Measurements from ENCODE around the gene PIGW. TPM values are rescaled to one million over a fixed set of nuclear protein-coding genes. Genes with fewer than 3 reads are reported as not detected.

The PIGW gene, protein sequence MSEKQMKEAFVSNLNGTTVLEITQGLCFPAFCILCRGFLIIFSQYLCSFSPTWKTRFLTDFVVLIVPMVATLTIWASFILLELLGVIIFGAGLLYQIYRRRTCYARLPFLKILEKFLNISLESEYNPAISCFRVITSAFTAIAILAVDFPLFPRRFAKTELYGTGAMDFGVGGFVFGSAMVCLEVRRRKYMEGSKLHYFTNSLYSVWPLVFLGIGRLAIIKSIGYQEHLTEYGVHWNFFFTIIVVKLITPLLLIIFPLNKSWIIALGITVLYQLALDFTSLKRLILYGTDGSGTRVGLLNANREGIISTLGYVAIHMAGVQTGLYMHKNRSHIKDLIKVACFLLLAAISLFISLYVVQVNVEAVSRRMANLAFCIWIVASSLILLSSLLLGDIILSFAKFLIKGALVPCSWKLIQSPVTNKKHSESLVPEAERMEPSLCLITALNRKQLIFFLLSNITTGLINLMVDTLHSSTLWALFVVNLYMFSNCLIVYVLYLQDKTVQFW
- 10 to 100 TPM in 4 of 6 donors, 1 to 10 TPM in 2; 9.3 to 35.0 (median 12.4) TPM for polyA plus RNA-seq (ENCODE audit: low read depth in 6 of 6)

DNA sequence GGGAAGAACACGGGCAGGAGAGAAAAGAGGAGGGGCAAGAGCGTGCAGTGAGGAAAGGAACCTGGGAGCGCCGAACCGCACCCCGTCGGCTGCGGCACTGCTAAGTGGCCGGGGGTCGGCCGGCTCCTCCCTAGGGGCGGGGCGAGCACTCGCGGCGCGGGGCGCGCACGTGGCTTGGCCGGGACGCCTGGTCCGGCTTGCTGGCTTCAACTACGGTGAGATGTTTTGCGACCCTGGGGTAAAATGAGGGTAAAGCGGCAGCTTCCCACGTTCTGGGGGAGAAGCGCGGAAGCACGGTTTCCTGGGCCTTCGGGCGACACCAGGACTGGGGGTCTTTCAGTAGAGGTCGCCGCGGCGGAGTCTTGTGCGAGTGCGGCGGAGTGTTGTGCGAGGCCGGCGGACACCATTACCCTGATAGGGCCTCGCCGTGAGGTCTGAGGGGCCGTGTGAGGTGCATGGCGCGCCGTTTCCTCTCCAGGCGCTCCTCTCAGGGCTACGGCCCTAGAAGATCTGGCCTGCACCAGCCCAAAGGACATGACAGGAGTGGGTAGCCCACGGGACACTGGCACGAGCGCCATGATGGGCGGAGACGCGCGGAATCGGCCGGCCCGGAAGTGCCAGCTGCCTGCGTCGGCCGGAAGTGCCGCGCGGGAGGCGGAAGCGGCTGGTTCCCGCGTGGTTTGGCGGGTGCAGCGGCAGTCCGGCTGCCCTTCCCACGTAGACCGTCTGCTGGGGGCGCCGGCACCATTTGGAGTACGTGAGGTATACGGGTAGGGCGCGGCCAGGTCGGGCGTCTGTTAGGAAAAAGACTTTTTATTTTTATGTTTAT, at the start of gene PIGW, which contains the start of gene MYO19:
Gene PIGW (plus strand): TSS at position 148 of the 829 bp plus-strand sequence. CDS start 2,115 bp downstream, outside the sequence.
Gene MYO19 (minus strand): TSS at position 29 of the 829 bp plus-strand sequence. CDS start 2,330 bp downstream, outside the sequence.
- peaks cover 17 to 29% (median 18%) of the 10 kb centered on the region in 3 donors for H3K4me1 Mint-ChIP-seq
- no peaks in the 10 kb centered on the region for H3K9me3 Mint-ChIP-seq
- DNase-seq (peak; percentile 89), ATAC-seq (ENCODE audit: low read depth in 2 of 2) (peak; percentile 80 to 83)
- peaks cover 8 to 13% of the 10 kb centered on the region in 2 donors for H3K36me3 Mint-ChIP-seq
- H3K4me3 Mint-ChIP-seq = peak within 1 kb of the TSS; percentile 93 to 100 (median 98)
- H3K27ac Mint-ChIP-seq = peak within 1 kb of the TSS; percentile 97 to 100 (median 99)
- H3K27me3 Mint-ChIP-seq = no peaks in the 10 kb centered on the region

DNA sequence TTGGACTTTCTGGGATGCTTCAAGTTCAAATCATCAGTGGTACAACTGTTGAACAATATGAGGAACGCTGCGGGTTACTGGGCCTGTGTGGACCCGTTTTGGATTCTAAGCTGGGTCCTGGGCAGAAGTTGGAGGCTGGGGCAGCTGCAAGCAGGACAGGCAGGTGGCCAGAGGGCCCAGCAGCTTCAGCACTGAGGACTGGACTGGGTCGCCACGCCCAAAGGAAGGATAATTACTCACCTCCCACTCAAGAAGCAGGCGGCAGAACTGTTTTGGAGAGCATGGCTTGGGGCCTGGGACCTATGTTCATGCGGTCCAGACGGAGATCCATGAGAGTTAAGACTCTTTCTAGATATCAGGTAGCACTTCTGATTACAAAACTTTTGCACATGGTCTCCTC, 49.8 kb upstream of the PIGW start:
- Mint-ChIP-seq H3K9me3 (peaks cover 0 to 2% (median 0%) of the 10 kb centered on the region in 7 donors), H3K27me3 (peaks cover 9 to 28% (median 20%) of the 10 kb centered on the region in 3 donors), H3K4me1 (peaks cover 30 to 57% (median 53%) of the 10 kb centered on the region in 3 donors), H3K36me3 (peaks cover 4 to 7% of the 10 kb centered on the region in 2 donors), H3K27ac (peak overlapping the region in 3 of 6 donors; percentile 62 to 97 (median 72)), H3K4me3 (peak overlapping the region; percentile 68 to 100 (median 98))
- no peak for ATAC-seq (ENCODE audit: low read depth in 2 of 2)
- no peak for DNase-seq

DNA sequence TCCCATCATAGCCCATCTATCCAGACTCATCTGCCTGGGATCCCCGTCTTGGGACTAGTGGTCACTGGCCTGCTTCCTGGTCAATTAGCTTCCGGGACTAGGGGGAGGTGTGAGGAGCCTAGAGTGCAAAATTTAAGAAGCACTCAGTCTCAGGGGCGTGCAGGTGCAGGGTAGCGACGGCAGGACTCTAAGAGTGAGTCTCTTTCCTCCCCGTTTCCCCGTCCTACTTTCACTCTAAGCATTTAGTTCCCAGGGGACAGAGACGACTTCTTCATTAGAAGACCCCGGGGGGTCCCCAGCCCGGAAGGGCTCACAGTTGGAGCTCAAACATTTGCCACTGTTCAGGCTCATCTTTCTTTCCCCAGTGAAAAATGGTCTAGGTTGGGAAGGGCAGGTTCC, 49.0 kb upstream of the PIGW start:
- H3K9me3 Mint-ChIP-seq = peaks cover 0 to 2% (median 0%) of the 10 kb centered on the region in 7 donors
- peak overlapping the region; percentile 72 to 99 (median 98) for H3K27ac Mint-ChIP-seq
- ATAC-seq (ENCODE audit: low read depth in 2 of 2) = no peak
- peaks cover 9 to 26% (median 17%) of the 10 kb centered on the region in 3 donors for H3K27me3 Mint-ChIP-seq
- no peak for DNase-seq
- peaks cover 33 to 62% (median 57%) of the 10 kb centered on the region in 3 donors for H3K4me1 Mint-ChIP-seq
- peaks cover 4 to 7% of the 10 kb centered on the region in 2 donors for H3K36me3 Mint-ChIP-seq
- H3K4me3 Mint-ChIP-seq = peak overlapping the region; percentile 96 to 100 (median 100)

DNA sequence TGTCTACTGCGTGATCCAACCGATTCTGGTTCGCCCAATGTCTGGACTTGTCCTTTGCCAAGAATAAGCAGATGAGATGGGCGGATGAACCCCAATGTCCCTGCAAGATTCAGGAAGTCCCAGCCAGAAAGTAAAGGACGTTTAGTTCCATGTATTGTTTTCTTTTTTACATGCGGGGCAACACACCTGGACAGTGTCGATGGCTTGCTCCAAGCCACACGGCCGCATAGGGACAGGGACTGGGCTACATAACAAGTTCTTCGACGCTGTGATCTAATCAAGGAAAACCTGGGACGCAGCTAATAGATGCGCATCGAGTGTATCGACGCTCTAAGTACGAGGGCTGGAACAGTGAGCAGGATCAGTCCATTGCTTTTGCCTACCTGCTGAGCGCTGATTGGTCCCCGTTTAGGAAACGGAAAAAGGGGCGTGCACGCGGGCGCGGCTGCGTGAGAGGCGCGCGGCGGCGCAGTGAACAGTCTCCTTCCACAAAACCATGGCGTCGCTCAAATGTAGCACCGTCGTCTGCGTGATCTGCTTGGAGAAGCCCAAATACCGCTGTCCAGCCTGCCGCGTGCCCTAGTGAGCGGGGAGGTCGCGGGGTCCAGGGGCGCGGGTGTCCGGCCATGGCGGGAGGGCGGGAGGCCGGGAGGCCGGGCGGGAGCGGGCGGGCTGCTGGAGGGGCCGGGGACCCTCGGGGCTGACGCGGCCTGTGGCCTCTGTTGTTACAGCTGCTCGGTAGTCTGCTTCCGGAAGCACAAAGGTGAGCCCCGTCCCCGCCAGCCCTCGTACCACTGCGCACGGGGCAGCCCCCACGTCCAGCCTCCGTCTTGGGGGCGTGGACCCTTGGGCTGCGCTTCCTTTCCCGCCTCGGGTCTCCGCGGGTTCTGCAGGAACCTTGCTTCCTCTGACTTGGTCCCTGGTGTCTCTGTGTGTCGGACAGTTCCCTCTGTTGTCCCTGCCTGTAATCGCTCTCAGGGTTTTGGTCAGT, 48.3 kb upstream of the PIGW start, which contains the start of gene ZNHIT3:
Gene ZNHIT3 (plus strand): TSS at position 478 of the 991 bp plus-strand sequence. CDS start 19 bp downstream, at position 497.
- Mint-ChIP-seq H3K27me3 (peaks cover 9 to 22% (median 11%) of the 10 kb centered on the region in 3 donors), H3K27ac (peak within 1 kb of the TSS; percentile 96 to 99 (median 98)), H3K4me3 (peak within 1 kb of the TSS; percentile 96 to 100 (median 100)), H3K36me3 (peaks cover 4 to 7% of the 10 kb centered on the region in 2 donors), H3K4me1 (peaks cover 38 to 68% (median 63%) of the 10 kb centered on the region in 3 donors), H3K9me3 (peaks cover 0 to 2% (median 0%) of the 10 kb centered on the region in 7 donors)
- DNase-seq = peak; percentile 88
- ATAC-seq (ENCODE audit: low read depth in 2 of 2) = peak; percentile 93 to 94

DNA sequence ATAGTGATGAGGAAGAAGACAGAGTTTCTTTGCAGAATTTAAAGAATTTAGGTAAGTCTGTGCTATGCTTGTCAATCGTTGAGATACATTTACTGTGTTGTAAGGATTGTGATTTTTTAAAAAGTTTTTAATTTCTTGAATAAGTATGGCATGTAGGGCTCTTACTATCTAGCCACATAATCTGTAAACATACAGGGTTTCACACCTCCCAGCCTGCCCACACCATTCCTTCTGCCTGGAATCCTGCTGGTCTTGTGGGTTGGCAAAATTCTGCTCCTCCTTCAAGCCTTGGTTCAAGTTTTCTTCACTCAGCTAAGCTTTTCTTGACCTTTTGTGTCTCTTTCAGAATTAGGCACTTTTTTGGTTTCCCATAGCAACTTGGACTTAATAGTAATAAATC, 40.8 kb upstream of the PIGW start:
- peak overlapping the region in 1 of 8 donors; percentile 43 for H3K4me3 Mint-ChIP-seq
- no peaks in the 10 kb centered on the region for H3K27me3 Mint-ChIP-seq
- peak overlapping the region in 1 of 6 donors; percentile 69 for H3K27ac Mint-ChIP-seq
- H3K4me1 Mint-ChIP-seq = peaks cover 20 to 31% (median 21%) of the 10 kb centered on the region in 3 donors
- H3K36me3 Mint-ChIP-seq = peaks cover 7 to 24% of the 10 kb centered on the region in 2 donors
- ATAC-seq (ENCODE audit: low read depth in 2 of 2) (no peak), DNase-seq (no peak)
- no peaks in the 10 kb centered on the region for H3K9me3 Mint-ChIP-seq

DNA sequence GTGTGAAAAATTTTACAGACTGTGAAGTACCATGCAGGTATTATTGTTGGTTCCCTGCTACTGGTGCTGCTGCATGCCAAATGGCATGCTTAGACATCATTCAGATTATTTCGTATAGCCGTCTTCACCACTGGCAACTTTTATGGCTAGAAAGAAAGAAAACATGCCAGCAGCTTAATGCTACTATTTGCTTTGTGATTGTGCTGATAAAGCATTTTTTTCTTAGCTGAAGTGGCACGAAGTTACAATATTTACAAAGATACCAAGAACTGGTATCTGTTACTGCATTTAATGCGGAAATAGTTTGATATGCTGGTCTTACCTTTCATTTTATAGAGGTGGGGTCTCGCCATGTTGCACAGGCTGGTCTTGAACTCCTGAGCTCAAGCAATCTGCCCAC, 40.1 kb upstream of the PIGW start:
- Mint-ChIP-seq H3K27me3 (no peaks in the 10 kb centered on the region), H3K36me3 (peaks cover 7 to 24% of the 10 kb centered on the region in 2 donors), H3K9me3 (no peaks in the 10 kb centered on the region), H3K4me3 (no peak overlapping the region), H3K4me1 (peaks cover 13 to 24% (median 17%) of the 10 kb centered on the region in 3 donors), H3K27ac (peak overlapping the region in 1 of 6 donors; percentile 75)
- DNase-seq (no peak), ATAC-seq (ENCODE audit: low read depth in 2 of 2) (no peak)

DNA sequence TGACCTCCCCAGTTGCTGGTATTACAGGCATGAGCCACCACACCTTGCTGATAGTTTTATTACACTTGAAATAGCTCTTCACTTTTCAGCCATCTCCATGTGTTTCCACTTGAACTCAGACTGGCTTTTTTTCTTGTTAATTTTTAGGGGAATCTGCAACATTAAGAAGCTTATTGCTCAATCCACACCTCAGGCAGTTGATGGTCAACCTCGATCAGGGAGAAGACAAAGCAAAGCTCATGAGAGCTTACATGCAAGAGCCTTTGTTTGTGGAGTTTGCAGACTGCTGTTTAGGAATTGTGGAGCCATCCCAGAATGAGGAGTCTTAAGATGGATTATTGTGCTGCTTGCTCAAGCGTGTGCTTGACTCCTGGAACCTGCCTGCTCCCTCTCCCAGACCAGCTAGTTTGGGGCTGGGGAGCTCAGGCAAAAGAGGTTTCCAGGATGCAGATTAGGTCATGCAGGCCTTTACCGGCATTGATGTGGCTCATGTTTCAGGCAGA, 39.7 kb upstream of the PIGW start:
- Mint-ChIP-seq H3K4me1 (peaks cover 9 to 19% (median 14%) of the 10 kb centered on the region in 3 donors), H3K9me3 (no peaks in the 10 kb centered on the region), H3K27ac (peak overlapping the region in 2 of 6 donors; percentile 6 to 75), H3K4me3 (no peak overlapping the region), H3K27me3 (no peaks in the 10 kb centered on the region), H3K36me3 (peaks cover 7 to 24% of the 10 kb centered on the region in 2 donors)
- DNase-seq (no peak), ATAC-seq (ENCODE audit: low read depth in 2 of 2) (no peak)

DNA sequence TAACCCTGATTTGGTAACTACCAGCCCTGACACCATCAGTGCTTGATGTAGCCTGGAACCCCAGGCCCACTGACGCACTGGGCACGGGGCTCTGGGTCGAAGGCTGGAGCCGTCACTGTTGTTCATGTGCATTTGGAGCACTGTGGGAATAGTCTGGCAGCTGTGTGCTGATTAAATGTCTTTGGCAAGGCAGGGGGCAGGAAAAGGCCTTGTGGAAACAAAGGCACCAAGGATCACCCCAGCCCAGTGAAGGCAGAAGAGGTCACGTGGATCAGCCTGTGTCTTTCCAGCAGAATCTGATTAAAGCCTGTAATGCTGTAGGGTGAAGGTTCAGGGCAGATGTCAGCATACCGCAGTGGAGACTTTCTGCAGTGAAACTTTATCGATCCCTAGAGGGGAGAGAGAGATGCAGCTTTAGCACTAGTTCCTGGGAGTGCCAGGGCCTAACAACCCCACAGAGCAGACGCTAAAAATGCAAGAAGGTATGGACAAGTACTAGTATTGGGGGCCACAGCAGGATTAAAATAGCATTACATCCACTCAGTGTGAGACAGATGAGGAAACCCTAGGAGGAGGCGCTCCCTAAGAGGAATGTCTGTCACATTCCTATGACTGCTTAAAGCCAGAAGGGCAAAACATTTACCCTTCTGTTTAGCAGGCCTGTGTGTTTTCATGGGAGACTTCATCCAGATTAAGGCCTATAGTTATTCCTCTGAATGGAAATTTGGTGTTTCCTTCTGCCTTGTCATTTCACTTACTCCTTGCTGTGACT, 38.6 kb upstream of the PIGW start:
- H3K27me3 Mint-ChIP-seq = no peaks in the 10 kb centered on the region
- peaks cover 2 to 13% (median 9%) of the 10 kb centered on the region in 3 donors for H3K4me1 Mint-ChIP-seq
- no peaks in the 10 kb centered on the region for H3K9me3 Mint-ChIP-seq
- ATAC-seq (ENCODE audit: low read depth in 2 of 2) (no peak), DNase-seq (no peak)
- no peak overlapping the region for H3K4me3 Mint-ChIP-seq
- peak overlapping the region in 1 of 6 donors; percentile 14 for H3K27ac Mint-ChIP-seq
- peaks cover 7 to 24% of the 10 kb centered on the region in 2 donors for H3K36me3 Mint-ChIP-seq

DNA sequence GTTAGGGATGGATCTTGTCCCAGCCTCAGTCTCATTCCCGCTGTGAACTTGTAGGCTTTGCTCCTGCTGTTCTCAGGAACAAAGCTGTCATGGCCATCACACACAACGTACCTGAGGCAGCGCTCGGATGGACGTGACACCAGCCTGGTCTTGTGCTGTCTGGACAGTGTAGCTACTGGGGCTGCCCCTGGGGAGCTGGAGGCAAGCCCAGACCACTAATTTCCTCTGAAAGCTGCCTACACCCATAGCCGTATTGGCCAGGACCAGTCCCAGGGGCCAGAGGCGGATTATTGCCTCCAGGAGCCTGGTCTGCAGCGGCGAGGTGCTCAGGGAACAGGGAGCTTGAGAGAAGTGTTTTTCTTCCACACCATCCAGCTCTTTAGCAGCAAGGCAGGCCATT, 36.6 kb upstream of the PIGW start:
- H3K4me3 Mint-ChIP-seq = no peak overlapping the region
- DNase-seq = no peak
- peaks cover 0 to 24% of the 10 kb centered on the region in 2 donors for H3K36me3 Mint-ChIP-seq
- no peak overlapping the region for H3K27ac Mint-ChIP-seq
- H3K4me1 Mint-ChIP-seq = peaks cover 0 to 8% (median 5%) of the 10 kb centered on the region in 3 donors
- no peaks in the 10 kb centered on the region for H3K27me3 Mint-ChIP-seq
- ATAC-seq (ENCODE audit: low read depth in 2 of 2) = no peak
- no peaks in the 10 kb centered on the region for H3K9me3 Mint-ChIP-seq

DNA sequence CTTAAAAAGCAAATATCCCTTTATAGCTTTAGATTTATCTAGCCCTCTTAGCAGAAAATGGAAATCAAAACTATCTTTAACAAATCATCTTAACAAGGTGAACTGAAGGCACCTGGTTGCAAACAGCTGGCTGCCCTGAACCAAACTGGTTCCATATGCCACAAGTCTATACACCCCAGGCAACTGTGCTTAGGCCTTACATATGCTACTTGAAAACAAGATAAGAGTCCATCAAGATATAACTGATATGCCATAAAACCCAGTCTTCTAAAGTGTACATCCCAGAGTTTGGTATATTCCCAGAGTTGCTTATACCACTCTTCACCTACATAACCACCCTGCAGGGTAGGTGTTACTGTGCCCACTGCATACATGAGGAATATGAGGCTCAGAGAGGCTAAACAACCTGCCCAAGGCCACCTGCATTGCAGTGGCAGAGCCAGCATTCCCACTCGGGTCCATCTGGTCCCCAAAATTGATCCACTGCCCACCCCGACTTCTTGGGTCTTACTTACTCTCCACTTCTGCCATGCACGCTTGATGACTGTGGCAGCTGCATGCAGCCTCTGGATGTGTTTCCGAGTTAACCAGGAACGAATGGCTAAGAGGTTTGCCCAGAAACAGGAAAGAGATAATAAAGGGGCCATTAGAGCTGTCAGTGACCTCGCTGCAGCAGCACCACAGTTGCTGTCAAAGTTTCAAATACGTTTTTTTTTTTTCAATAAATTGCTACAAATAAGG, 36.1 kb upstream of the PIGW start:
- no peaks in the 10 kb centered on the region for H3K27me3 Mint-ChIP-seq
- peaks cover 0 to 24% of the 10 kb centered on the region in 2 donors for H3K36me3 Mint-ChIP-seq
- H3K4me1 Mint-ChIP-seq = peaks cover 0 to 8% (median 5%) of the 10 kb centered on the region in 3 donors
- ATAC-seq (ENCODE audit: low read depth in 2 of 2) (no peak), DNase-seq (no peak)
- peak overlapping the region in 1 of 8 donors; percentile 52 for H3K4me3 Mint-ChIP-seq
- H3K27ac Mint-ChIP-seq = no peak overlapping the region
- H3K9me3 Mint-ChIP-seq = no peaks in the 10 kb centered on the region
